ENCODE measurements around the gene WLS. TPM values are rescaled to one million over a fixed set of nuclear protein-coding genes. Genes with fewer than 3 reads are reported as not detected.
A peak's percentile ranks its signal among the peaks of the same experiment; 100 is the strongest.

The WLS gene
- total RNA-seq, 1 donor from 2014 or later, result 81.9 TPM

GRCh38 chr1:68230484-68230802, 1.9 kb downstream of the WLS start:
- peak; percentile 53 for DNase-seq (ENCODE audit: low spot score)
- ATAC-seq, result no peak
- intact Hi-C loops (cut with DNase I), result no loop called here

- no peak for ATAC-seq
- DNase-seq (ENCODE audit: low spot score), result no peak
- intact Hi-C loops (cut with DNase I), result no loop called here
Measured at GRCh38 chr1:68229650-68230483, 2.5 kb downstream of the WLS start.

DNA sequence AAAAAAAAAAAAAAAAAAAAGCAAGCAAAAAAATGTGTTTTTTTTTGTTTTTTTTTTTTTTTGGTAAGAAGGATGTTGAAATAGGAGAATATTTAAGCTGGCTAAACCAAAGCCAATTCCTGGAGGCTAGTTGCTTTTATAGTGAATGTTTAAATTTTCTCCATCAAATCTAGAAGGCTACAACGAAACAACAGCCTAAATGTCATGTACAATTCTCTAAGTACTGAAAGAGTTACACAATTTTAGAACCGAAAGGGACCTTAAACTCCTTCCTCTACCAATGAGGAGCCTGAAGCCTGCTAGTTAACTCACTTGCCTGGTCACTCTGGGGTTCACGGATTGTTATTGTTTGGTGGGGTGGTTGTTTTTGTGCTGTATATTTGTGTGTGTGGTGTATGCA, 3.5 kb downstream of the WLS start:
- ATAC-seq (no peak), DNase-seq (ENCODE audit: low spot score) (no peak)
- intact Hi-C loops (cut with DNase I), result no loop called here

DNA sequence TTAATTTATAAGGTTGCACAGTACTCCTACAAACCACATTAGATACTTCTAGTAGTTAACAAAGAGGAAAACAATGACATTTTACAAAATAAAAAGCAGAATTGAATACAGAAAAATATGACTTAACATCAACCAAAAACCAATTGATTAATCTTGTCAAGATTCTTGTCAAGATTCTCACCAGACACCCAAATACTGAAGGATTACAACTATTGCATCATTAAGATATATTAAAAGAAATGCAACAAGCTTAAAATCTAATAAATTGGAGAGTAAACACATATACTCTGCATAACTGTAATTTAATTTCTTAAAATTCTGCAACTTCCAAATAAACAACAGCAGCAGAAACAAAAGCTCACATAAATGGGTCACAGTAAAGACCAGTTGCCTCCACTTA, 4.7 kb downstream of the WLS start:
- no peak for ATAC-seq
- intact Hi-C loops (cut with DNase I), result no loop called here
- no peak for DNase-seq (ENCODE audit: low spot score)

GRCh38 chr1:68225781-68226180, 6.5 kb downstream of the WLS start:
- intact Hi-C loops (cut with DNase I), result no loop called here
- no peak for ATAC-seq
- no peak for DNase-seq (ENCODE audit: low spot score)

DNA sequence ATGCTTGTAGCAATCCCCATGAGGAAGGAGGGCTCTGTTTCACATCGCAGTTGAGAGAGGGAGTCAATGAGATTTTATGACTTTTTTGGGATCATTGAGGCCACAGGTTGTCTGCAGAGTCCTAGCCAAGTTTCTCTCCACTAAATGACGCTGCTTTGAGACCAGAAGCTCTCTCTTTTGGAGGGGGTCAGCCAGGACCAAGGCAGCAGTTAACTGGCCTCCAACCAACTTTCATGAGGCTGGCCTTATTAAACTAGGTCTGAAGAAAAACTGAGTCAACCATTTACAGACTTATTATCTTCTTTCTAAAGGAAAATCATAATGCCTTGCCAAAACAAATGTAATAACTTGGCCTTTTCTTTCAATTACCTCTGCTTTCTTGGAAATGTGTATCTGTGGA, 8.6 kb downstream of the WLS start:
- intact Hi-C loops (cut with DNase I), result no loop called here
- ATAC-seq, result peak; percentile 89

DNA sequence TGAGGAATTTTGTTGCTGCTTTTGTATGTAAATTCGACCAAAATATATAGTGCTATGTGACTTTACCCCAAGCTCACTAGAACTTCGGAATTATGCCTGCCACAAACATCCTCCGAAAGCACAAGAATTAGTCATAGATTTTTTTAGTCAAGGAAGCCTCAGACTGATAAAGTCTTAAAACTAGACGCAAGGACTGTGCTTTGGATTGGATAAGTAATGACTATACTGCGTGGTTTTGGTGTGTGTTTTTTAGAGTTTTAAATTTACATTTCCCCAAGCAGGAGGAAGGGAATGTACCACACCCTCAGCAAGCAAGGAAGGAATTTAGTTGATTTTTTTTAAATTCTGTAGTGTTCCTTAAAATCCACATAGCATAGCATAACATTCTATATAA, 10.3 kb downstream of the WLS start:
- intact Hi-C loops (cut with DNase I), result no loop called here
- no peak for ATAC-seq

More for the DNA sequence above, 8.6 kb downstream of the WLS start:
- no peak for DNase-seq (ENCODE audit: low spot score)

DNA sequence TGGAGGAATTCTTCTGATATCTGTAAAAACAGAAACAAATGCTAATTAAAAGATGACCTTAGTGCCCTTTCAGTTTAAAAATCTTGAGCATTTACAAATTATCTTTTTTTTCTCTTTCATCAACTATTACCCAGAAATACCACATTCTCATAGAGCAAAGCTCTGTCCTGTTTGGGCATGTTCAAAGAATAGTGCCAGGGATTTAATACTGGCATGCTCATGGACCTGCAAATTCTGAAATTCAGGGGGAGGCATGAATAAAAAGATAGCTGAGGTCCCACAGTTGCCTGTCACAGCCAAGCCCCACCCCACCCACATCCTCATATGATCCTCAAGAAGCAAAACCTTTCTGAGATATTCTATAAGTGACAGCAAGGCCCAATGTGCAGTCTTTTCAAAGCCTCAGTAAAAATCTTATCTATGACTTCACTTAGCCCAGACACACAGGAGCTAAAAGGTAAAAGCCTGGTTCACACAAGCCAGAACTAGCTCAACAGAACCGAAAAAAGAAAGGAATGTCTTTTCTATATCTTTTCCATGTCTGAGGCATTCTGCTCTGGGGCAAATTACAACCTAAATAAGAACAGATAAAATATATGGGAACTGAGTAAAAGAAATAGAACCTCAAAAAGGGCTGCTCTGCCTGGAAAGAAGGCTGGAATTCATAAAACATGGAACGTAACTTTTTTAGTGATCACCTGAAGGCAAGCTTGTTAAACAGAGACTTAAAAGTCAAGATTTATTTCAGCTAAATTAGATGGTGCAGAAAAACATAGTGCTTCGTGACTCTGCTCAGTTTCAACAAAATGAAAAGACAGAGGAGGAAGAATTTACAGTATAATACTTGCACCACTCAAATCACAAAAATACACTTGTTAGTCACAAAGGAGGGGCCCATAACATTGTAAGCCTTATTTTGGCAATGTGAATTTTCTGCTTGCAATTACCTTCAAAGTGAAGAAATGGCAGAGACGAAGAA, 11.0 kb downstream of the WLS start:
- no peak for DNase-seq (ENCODE audit: low spot score)
- no peak for ATAC-seq
- intact Hi-C loops (cut with DNase I), result no loop called here

More for the DNA sequence above, 10.3 kb downstream of the WLS start:
- no peak for DNase-seq (ENCODE audit: low spot score)

DNA sequence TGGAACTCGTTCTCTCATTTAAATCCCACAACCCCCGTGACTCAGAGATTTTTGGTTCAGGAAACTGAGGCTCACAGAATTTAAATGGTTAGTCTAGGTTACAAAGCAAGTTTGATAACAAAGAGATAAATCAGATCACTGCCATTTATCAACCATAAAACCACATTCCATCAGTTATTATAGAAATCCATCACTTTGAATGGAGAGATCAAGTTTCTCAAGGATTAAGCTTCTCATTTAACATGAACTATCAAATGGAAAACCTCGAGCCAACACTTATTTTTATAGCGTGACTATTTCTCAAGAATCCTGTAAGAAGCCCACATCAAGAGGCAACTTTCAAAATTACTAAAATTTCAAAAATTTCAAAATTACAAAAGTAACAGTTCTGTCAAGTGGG, 11.9 kb downstream of the WLS start:
- ATAC-seq (no peak), DNase-seq (ENCODE audit: low spot score) (no peak)
- intact Hi-C loops (cut with DNase I), result no loop called here

DNA sequence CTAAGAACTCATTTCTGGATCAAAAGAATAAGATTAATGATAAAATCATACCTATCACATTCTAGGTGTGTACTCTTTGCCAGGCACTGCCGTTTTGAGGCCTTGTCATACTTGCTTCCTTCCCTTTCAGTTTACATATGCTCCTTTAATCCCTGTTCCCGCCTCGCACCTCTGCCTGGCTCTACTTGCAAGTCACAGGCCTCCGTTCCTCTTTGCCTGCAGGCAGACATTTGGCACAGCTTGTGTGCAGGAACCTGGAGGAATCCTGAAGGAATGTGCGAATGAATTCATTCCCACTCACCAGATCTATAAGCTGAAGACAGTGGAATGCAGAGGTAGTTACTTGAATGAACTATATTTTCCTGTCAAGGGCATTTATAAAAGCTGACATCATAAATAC, 13.8 kb downstream of the WLS start:
- ATAC-seq (no peak), DNase-seq (ENCODE audit: low spot score) (no peak)
- intact Hi-C loops (cut with DNase I), result no loop called here

DNA sequence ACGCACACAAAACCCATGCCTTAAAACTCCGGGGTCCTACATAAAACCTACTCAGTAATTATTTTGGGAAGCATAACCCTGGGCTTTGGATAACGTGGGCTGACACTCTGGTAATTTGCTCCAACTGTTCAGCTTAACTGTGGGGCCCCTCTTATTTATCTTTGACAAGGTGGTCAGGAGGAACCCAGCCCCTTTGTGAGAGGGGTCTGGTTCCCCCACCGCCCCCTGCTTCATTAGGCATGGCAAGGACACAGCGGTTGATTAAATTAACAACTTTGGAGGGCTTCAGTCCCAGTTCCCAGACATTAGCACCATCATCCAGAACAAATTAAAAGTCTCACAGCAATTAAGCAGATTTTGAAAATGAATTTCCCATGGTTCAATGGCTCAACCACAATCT, 14.7 kb downstream of the WLS start:
- DNase-seq (ENCODE audit: low spot score) (no peak), ATAC-seq (no peak)
- intact Hi-C loops (cut with DNase I), result no loop called here

DNA sequence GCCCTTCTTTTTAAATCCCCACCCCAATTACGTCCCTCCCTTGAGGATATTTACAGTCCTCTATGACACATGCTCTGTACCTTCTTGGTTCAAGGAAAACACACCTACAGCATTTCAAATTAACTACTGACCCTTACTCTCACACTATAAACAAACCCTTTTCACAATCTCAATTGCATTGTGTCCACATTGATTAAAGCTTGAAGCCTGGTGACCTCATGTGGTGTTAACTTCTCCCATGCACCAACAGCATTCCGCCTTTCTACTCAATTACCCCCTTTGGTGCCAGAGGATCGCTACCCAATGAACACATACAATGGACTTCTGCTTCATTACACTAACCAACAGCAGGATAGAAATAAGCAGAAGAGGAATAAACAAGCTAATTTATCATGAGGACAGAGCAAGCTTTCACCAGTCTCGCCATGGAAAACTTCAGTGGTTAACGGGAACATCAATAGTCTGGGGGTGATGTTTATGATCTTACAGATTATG, 15.2 kb downstream of the WLS start:
- intact Hi-C loops (cut with DNase I), result no loop called here
- ATAC-seq (no peak), DNase-seq (ENCODE audit: low spot score) (no peak)

DNA sequence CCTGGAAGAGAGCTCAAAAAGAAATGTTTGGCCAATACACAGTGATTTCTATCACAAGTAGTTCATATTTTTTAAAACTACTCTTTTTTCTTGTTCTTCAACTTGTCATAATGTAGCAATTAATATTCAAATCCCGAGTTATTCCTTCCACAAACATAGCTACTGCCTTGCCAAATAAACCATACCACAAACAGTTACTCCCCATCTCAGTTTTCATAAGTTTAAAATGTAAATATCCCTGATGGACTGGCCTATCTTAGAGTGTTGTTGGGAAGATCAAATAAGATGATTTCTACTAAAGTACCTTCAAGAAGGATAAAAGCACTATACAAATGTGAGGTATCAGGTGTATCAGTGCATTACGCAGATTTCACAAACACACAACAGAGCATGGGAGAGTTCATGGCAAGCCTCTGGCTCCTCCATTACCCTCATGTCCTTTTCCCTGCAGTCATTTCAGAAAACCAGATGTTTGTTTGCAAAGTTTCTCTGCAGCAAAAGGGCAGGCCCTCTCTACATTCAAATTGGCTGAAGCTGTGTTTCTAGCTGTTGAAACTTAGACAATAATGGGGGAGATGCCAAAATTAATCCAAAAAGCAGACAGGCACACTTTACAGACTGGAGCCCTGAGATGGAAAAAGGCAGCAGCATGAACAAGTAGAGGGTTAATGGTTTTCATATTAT, 16.1 kb downstream of the WLS start:
- DNase-seq (ENCODE audit: low spot score) (no peak), ATAC-seq (no peak)
- intact Hi-C loops (cut with DNase I), result no loop called here

GRCh38 chr1:68213843-68214242, 18.5 kb downstream of the WLS start:
- ATAC-seq (peak; percentile 80), DNase-seq (ENCODE audit: low spot score) (peak; percentile 76)
- intact Hi-C loops (cut with DNase I), result no loop called here

- intact Hi-C loops (cut with DNase I), result no loop called here
- no peak for ATAC-seq
- no peak for DNase-seq (ENCODE audit: low spot score)
Measured at GRCh38 chr1:68211761-68212380, 20.5 kb downstream of the WLS start.

DNA sequence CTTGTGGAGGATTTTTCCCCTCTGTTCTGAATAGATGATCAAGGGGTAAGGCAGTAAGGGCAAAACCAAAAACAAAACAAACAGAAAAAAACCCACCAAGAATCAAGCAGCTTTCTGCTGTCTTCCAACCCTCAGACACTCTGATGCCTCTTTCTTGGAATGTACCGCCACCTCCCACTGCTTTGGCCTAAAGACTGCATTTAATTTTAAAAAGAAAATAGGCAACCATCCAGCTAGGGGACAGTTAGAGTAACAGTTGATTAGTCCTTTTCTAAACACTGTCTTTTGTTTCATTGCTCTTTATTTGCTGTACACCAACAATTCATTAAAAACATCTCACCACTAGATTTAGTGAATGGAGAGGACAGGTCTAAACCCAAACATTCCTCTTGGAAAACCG, 21.5 kb downstream of the WLS start:
- ATAC-seq, result no peak
- DNase-seq (ENCODE audit: low spot score), result no peak
- intact Hi-C loops (cut with DNase I), result no loop called here

GRCh38 chr1:68210027-68210426, 22.3 kb downstream of the WLS start:
- intact Hi-C loops (cut with DNase I), result no loop called here
- ATAC-seq, result no peak
- no peak for DNase-seq (ENCODE audit: low spot score)

DNA sequence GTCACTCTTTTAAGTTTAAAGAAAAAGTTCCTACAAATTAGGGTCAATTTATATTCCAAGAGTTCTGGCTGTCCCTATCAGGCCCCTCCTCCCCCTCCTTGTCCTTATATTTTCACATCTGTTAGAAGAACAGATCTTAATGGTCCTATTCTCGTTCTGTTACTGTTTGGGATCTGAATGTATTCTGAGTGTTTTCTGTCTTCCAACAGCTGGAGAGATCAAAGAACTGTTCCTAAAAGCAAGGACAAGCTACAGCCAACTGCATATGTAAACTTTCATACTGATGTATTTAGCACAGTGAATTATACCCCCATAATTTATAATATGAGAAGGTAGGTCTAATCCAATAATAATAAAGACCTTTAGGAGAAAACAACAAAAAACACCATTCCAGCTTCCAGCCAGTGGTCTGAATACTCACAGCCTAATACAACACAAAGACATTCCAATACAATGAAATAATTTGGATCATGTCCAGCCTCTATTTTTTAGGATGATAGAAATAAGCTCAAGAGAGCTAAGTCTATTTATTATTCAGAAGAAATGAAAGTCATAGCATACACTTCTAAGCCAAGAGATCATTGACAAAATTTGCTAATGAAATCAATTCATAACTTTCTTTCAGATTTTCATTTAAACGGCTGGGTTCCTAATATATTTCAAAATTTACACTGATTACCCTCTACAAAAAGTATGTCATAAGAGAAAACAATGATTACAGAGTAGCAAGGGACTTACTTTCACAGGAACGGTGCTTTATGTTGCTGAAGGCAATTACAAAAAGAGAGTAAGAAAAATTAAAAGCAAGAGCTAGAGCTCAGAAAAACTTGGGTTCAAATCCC, 25.3 kb downstream of the WLS start:
- intact Hi-C loops (cut with DNase I), result no loop called here
- DNase-seq (ENCODE audit: low spot score) (no peak), ATAC-seq (no peak)

All from sciatic nerve (tissue), 2 donors.